ENCODE data around the gene DNAJB9. TPM values are rescaled to one million over a fixed set of nuclear protein-coding genes. Genes with fewer than 3 reads are reported as not detected.
A peak's percentile ranks its signal among the peaks of the same experiment; 100 is the strongest.

The DNAJB9 gene
- total and polyA plus RNA-seq, 9 of the 15 experiments (the other 6 are each of a cell fraction or from before 2014, with no cell fraction given) = 4.3 to 34.2 (median 9.6) TPM

DNA sequence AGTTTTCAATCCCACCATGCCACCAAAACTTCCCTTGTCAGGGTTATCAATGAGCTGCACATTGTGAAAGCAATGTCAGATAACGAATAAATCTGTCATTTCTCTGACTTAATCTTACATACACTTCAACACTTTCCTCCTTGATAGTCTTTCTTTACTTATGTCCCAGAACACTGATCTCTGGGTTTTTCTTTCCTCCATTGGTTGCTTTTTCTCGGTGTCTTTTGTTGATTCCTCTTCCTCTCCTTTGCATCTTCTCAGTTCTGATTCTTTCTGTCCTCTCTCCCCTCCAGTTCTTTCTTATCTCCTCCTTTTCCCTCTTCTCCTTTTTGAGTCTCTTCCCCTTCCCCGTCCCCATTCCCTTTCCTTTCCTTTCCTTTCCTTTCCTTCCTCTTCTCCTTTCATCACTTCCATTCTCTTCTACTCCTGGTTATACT lies 16.6 kb downstream of the DNAJB9 start (continued):
- TF ChIP-seq ADNP (tag; IDR thresholded peaks at IDR 0.05) (no peak), ZNF175 (CRISPR knock-in tag; IDR thresholded peaks at IDR 0.05; ENCODE audit: low read depth) (no peak), GATAD2A (IDR thresholded peaks at IDR 0.05) (peak; percentile 39; the same call in 1 of the 2 replicates), CBFA2T2 (conservative IDR thresholded peaks at IDR 0.05) (peak; percentile 90), CHD2 (IDR thresholded peaks at IDR 0.05; ENCODE audit: low read depth, low read length) (no peak), MEF2D (tag; conservative IDR thresholded peaks at IDR 0.05; ENCODE audit: low read depth) (peak; percentile 34; the same call in 1 of the 2 replicates), GATAD2B (IDR thresholded peaks at IDR 0.05; ENCODE audit: borderline replicate concordance) (peak; percentile 44; the same call in 1 of the 2 replicates), BRF1 (IDR thresholded peaks at IDR 0.05; ENCODE audit: borderline replicate concordance, extremely low read depth, insufficient read length) (no peak), ZBTB5 (IDR thresholded peaks at IDR 0.05) (peak; percentile 26; the same call in 1 of the 2 replicates), ZNF589 (CRISPR knock-in tag; IDR thresholded peaks at IDR 0.05; ENCODE audit: low read depth) (0 out of 2 replicates have a peak, but pooled peaks have one; percentile 53), ZNF311 (CRISPR knock-in tag; IDR thresholded peaks at IDR 0.05) (no peak), ZNF134 (CRISPR knock-in tag; conservative IDR thresholded peaks at IDR 0.05) (no peak), RUNX1 (IDR thresholded peaks at IDR 0.05; ENCODE audit: low read depth) (no peak), SMARCA5 (IDR thresholded peaks at IDR 0.05) (peak; percentile 65; the same call in 1 of the 2 replicates), ZNF165 (CRISPR knock-in tag; IDR thresholded peaks at IDR 0.05; ENCODE audit: borderline replicate concordance) (no peak), TAF7 (tag; IDR thresholded peaks at IDR 0.05) (no peak), ZNF592 (IDR thresholded peaks at IDR 0.05) (no peak), FOXJ2 (tag; IDR thresholded peaks at IDR 0.05) (no peak), MITF (IDR thresholded peaks at IDR 0.05) (no peak)
- TF ChIP-seq, protein P1, sequence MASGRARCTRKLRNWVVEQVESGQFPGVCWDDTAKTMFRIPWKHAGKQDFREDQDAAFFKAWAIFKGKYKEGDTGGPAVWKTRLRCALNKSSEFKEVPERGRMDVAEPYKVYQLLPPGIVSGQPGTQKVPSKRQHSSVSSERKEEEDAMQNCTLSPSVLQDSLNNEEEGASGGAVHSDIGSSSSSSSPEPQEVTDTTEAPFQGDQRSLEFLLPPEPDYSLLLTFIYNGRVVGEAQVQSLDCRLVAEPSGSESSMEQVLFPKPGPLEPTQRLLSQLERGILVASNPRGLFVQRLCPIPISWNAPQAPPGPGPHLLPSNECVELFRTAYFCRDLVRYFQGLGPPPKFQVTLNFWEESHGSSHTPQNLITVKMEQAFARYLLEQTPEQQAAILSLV (tag; IDR thresholded peaks at IDR 0.05) = no peak

Data from K562 (cell line).